Osteoblast (primary cell): ENCODE measurements around the gene TGFB1. TPM values are rescaled to one million over a fixed set of nuclear protein-coding genes. Genes with fewer than 3 reads are reported as not detected.

ENCODE experiments used
- DNase-seq: peaks from one replicate; pipeline ENCODE4 v3.0.0; 2011; ENCODE audit warnings: low spot score, mixed read lengths; ENCODE audit not compliant: insufficient read length; ENCODE audit errors: missing footprints
- H2AFZ ChIP-seq: 2 replicates; pipeline ENCODE4 v1.6.0; 2011; ENCODE audit warnings: mild to moderate bottlenecking, low read length
- H3K27ac ChIP-seq: 2 replicates; pipeline ENCODE4 v1.5.1; 2011; ENCODE audit warnings: mild to moderate bottlenecking, low read depth, low read length, moderate library complexity
- H3K27me3 ChIP-seq: 2 replicates; pipeline ENCODE4 v1.6.0; 2012; ENCODE audit warnings: mild to moderate bottlenecking, control low read depth, inconsistent platforms, low read length, moderate library complexity; ENCODE audit not compliant: insufficient read depth
- H3K36me3 ChIP-seq: 2 replicates; pipeline ENCODE4 v1.5.1; 2011; ENCODE audit warnings: mild to moderate bottlenecking, low read length, control low read depth, moderate library complexity; ENCODE audit not compliant: insufficient read depth
- H3K4me1 ChIP-seq: 2 replicates; pipeline ENCODE4 v1.5.1; 2011; ENCODE audit warnings: mild to moderate bottlenecking, low read length, control low read depth, moderate library complexity; ENCODE audit not compliant: insufficient read depth
- H3K4me2 ChIP-seq: 2 replicates; pipeline ENCODE4 v1.6.0; 2011; ENCODE audit warnings: mild to moderate bottlenecking, low read length; ENCODE audit not compliant: insufficient read depth
- H3K4me3 ChIP-seq: fragments of 200-600 bp; sonication (generic); 3 replicates; pipeline ENCODE4 v1.5.1; 2012; ENCODE audit warnings: mild to moderate bottlenecking, low read length, inconsistent platforms; ENCODE audit not compliant: insufficient read depth
- H3K79me2 ChIP-seq: 2 replicates; pipeline ENCODE4 v1.6.0; 2012; ENCODE audit warnings: mild to moderate bottlenecking, low read length, control low read depth, inconsistent platforms; ENCODE audit not compliant: insufficient read depth
- H3K9me3 ChIP-seq: 2 replicates; pipeline ENCODE4 v1.5.1; 2011; ENCODE audit warnings: low read depth, low read length, control low read depth
- H4K20me1 ChIP-seq: 2 replicates; pipeline ENCODE4 v1.6.0; 2012; ENCODE audit warnings: mild to moderate bottlenecking, low read length, control low read depth; ENCODE audit not compliant: insufficient read depth
- total RNA-seq: library from RNA; depleted of rRNA; stranded (reverse); fragments of >200 nt; gene quantifications from 2 replicates; pipeline ENCODE4 v1.2.3, GENCODE V29; 2012
- TF ChIP-seq, protein P1 (sequence below): IDR thresholded peaks from 2 replicates; pipeline ENCODE4 v1.5.1; 2011; ENCODE audit warnings: mild to moderate bottlenecking, low read depth, low read length, moderate library complexity; ENCODE audit errors: extremely low read depth

TGFB1 gene
- total RNA-seq, 1 donor: 17.4 TPM

DNA sequence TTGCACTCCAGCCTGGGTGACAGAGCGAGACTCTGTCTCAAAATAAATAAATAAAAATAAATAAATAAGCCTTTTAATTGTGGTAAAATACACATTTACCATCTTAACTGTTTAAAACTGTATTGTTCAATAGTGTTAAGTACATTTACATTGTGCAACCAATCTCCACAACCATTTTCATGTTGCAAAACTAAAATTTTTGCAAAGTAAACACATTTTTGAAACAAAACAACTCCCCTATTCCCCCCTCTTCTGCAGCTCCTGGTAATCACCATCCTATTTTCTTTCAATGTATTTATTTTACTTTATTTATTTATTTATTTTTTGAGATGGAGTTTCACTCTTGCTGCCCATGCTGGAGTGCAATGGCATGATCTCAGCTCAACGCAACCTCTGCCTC, 16.0 kb upstream of the TGFB1 start:
- H4K20me1 ChIP-seq: peaks cover 10% of the 10 kb centered on the region
- peaks cover 18% of the 10 kb centered on the region for H3K4me1 ChIP-seq
- TF ChIP-seq, protein P1, sequence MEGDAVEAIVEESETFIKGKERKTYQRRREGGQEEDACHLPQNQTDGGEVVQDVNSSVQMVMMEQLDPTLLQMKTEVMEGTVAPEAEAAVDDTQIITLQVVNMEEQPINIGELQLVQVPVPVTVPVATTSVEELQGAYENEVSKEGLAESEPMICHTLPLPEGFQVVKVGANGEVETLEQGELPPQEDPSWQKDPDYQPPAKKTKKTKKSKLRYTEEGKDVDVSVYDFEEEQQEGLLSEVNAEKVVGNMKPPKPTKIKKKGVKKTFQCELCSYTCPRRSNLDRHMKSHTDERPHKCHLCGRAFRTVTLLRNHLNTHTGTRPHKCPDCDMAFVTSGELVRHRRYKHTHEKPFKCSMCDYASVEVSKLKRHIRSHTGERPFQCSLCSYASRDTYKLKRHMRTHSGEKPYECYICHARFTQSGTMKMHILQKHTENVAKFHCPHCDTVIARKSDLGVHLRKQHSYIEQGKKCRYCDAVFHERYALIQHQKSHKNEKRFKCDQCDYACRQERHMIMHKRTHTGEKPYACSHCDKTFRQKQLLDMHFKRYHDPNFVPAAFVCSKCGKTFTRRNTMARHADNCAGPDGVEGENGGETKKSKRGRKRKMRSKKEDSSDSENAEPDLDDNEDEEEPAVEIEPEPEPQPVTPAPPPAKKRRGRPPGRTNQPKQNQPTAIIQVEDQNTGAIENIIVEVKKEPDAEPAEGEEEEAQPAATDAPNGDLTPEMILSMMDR: no peak
- no peaks in the 10 kb centered on the region for H3K27me3 ChIP-seq
- H3K4me2 ChIP-seq: no peak overlapping the region
- H3K4me3 ChIP-seq: no peak overlapping the region
- no peaks in the 10 kb centered on the region for H3K36me3 ChIP-seq
- no peak overlapping the region for H3K27ac ChIP-seq
- H2AFZ ChIP-seq: no peak overlapping the region
- H3K79me2 ChIP-seq: peaks cover 50% of the 10 kb centered on the region
- DNase-seq: no peak
- H3K9me3 ChIP-seq: no peaks in the 10 kb centered on the region

DNA sequence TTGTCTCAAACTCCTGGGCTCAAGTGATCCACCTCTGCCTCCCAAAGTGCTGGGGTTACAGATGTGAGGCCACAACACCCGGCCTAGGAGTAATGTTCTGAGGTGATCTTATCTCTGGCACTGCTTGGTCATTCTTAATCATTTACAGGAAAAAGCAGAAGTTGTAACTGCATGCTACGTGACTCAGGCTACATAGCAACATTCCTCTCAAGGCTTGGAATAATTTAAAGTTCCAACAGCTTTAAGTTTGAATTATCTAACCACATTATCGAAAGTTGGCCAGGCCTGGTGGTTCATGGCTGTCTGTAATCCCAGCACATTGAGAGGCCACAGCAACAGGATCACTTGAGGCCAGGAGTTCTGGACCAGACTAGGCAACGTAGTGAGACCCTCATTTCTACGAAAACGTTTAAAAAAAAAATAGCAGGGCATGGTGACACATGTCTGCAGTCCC, 14.2 kb upstream of the TGFB1 start:
- Histone ChIP-seq H3K27me3 (no peaks in the 10 kb centered on the region), H3K9me3 (no peaks in the 10 kb centered on the region), H3K4me1 (peaks cover 24% of the 10 kb centered on the region), H3K27ac (peak overlapping the region; percentile 90), H3K4me2 (peak overlapping the region; percentile 54), H3K36me3 (no peaks in the 10 kb centered on the region), H3K4me3 (no peak overlapping the region), H3K79me2 (peaks cover 51% of the 10 kb centered on the region), H2AFZ (peak overlapping the region; percentile 35), H4K20me1 (no peaks in the 10 kb centered on the region)
- TF ChIP-seq, protein P1: no peak
- peak; percentile 90 for DNase-seq

DNA sequence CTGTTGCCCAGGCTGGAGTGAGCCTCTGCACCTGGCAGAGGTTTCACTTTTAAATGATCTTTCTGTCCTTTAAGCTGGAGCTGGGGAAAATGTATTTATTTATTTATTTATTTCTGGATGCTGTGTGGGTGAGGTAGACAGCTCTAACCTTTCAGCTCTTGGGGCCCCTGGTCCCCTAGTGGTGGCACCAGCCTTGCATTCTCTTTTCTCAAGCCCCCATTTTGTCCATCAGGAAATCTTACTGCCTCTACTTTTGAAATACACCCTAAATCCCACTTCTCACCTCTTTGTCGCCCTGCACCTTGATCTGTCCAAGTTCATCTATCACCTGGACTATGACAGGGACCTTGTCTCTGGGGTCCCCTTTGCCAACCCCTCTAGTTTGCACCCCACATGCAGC, 12.4 kb upstream of the TGFB1 start:
- TF ChIP-seq, protein P1: peak; percentile 21
- H3K9me3 ChIP-seq: no peaks in the 10 kb centered on the region
- no peak overlapping the region for H3K4me2 ChIP-seq
- peaks cover 24% of the 10 kb centered on the region for H3K4me1 ChIP-seq
- H4K20me1 ChIP-seq: no peaks in the 10 kb centered on the region
- DNase-seq: no peak
- H3K36me3 ChIP-seq: peaks cover 3% of the 10 kb centered on the region
- peaks cover 45% of the 10 kb centered on the region for H3K79me2 ChIP-seq
- peak overlapping the region; percentile 41 for H3K27ac ChIP-seq
- no peak overlapping the region for H3K4me3 ChIP-seq
- H2AFZ ChIP-seq: no peak overlapping the region
- H3K27me3 ChIP-seq: no peaks in the 10 kb centered on the region

DNA sequence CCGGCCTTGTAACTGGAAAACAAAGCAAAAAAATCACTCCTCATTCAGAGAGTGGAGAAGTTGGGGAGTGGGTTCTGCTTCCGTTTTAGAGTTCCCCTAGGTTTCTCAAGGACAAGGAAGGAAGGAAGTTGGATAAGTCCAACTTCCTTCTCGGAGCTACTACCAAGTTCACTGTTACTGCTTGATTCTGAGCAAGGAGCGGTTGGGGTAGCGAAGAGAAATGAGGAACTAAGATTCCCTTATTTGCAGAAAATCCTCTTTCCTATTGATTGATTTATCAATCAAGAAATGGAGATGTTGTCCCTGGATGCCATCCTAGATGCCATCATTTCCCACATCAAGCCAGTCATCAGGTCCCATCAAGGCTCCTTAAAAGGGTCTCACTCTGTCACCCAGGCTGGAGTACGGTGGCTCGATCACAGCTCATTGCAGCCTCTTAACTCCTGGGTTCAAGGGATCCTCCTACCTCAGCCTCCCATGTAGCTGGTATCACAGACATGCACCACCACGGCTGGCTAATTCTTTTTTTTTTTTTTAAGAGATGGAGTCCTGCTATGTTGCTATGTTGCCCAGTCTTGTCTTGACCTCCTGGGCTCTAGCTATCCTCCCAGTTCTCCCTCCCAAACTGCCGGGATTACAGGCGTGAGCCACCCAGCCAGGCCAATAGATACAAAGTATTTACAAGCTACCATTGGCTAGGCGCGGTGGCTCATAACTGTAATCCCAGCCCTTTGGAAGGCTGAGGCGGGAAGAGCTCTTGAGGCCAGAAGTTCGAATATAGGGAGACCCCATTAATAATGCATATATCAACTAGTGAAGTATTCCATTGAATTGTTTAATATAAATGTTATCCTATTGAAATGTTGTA, 11.0 kb upstream of the TGFB1 start:
- peak overlapping the region; percentile 87 for H3K4me2 ChIP-seq
- peak overlapping the region; percentile 100 for H3K27ac ChIP-seq
- H4K20me1 ChIP-seq: no peaks in the 10 kb centered on the region
- peaks cover 42% of the 10 kb centered on the region for H3K79me2 ChIP-seq
- H3K27me3 ChIP-seq: no peaks in the 10 kb centered on the region
- no peaks in the 10 kb centered on the region for H3K9me3 ChIP-seq
- H3K36me3 ChIP-seq: peaks cover 5% of the 10 kb centered on the region
- peaks cover 24% of the 10 kb centered on the region for H3K4me1 ChIP-seq
- peak overlapping the region; percentile 83 for H2AFZ ChIP-seq
- TF ChIP-seq, protein P1: no peak
- peak overlapping the region; percentile 94 for H3K4me3 ChIP-seq
- DNase-seq: no peak
